GM10248 (cell line): ENCODE results near the gene WHAMM.
A peak's percentile ranks its signal among the peaks of the same experiment; 100 is the strongest.

Experiments
- CTCF ChIA-PET: fragments of 300-600 bp; sonication (Branson Sonifier 250); formaldehyde crosslinking; extraction: SDS; loops from one replicate; lab custom pipeline; 2021; ENCODE audit warnings: antibody characterized with exemption; lab: Yijun Ruan, JAX
- POLR2A ChIA-PET: fragments of 350-650 bp; sonication (Branson Sonifier 250); formaldehyde crosslinking; extraction: SDS; loops from one replicate; lab custom pipeline; 2020; ENCODE audit warnings: antibody characterized with exemption; lab: Yijun Ruan, JAX
- DNase-seq: peaks from one replicate; pipeline ENCODE4 v3.0.0; 2012; ENCODE audit errors: extremely low spot score
- CTCF ChIP-seq: IDR thresholded peaks from 2 replicates; pipeline ENCODE4 v1.5.1; 2012; ENCODE audit warnings: mild to moderate bottlenecking, low read depth; ENCODE audit errors: extremely low read depth, missing control alignments, control extremely low read depth

Gene WHAMM

GRCh38 chr15:82823049-82823448, 13.6 kb downstream of the WHAMM start:
- POLR2A ChIA-PET = no interaction called here
- CTCF ChIA-PET = no interaction called here
- TF ChIP-seq CTCF = no peak
- DNase-seq = no peak

GRCh38 chr15:82828075-82828474, 18.6 kb downstream of the WHAMM start:
- POLR2A ChIA-PET = no interaction called here
- DNase-seq = no peak
- CTCF ChIA-PET = interaction anchor here (0.9 kb wide), 1 partner anchor 172 kb away, joined by 4 read pairs; no protein-coding TSS in a partner anchor
- no peak for TF ChIP-seq CTCF

- ChIA-PET CTCF (interaction anchor here (0.9 kb wide), 1 partner anchor 16 kb away, joined by 3 read pairs; no protein-coding TSS in a partner anchor), POLR2A (no interaction called here)
- no peak for TF ChIP-seq CTCF
- DNase-seq = no peak
Observed at GRCh38 chr15:82829234-82829633, 19.8 kb downstream of the WHAMM start.

GRCh38 chr15:82830427-82831173, 21.2 kb downstream of the WHAMM start:
- no peak for DNase-seq
- CTCF ChIA-PET = interaction anchor here (1.3 kb wide), 1 partner anchor 14 kb away, joined by 4 read pairs; no protein-coding TSS in a partner anchor
- POLR2A ChIA-PET = no interaction called here
- no peak for TF ChIP-seq CTCF

- no peak for TF ChIP-seq CTCF
- ChIA-PET CTCF (interaction anchor here (0.7 to 3.0 kb wide), 8 partner anchors 8 to 179 kb away, joined by 3 to 14 read pairs (median 3); no protein-coding TSS in a partner anchor), POLR2A (interaction anchor here (1.0 kb wide), 1 partner anchor 22 kb away, joined by 7 read pairs; no protein-coding TSS in a partner anchor)
- DNase-seq = no peak
Observed at GRCh38 chr15:82831894-82832600, 22.6 kb downstream of the WHAMM start.

GRCh38 chr15:82832601-82833361, 23.4 kb downstream of the WHAMM start:
- DNase-seq = peak; percentile 73
- POLR2A ChIA-PET = interaction anchor here (1.0 kb wide), 1 partner anchor 22 kb away, joined by 7 read pairs; no protein-coding TSS in a partner anchor
- CTCF ChIA-PET = interaction anchor here (0.7 to 3.0 kb wide), 9 partner anchors 9 to 178 kb away, joined by 3 to 14 read pairs (median 3); no protein-coding TSS in a partner anchor
- TF ChIP-seq CTCF = no peak
